ENCODE data around the gene SIPA1L3.

SIPA1L3 gene

GRCh38 chr19:38180071-38180470 lies 273.1 kb downstream of the SIPA1L3 start:
- H3K4me3 ChIP-seq (ENCODE audit: extremely low read depth, insufficient read depth, low read length, poor library complexity, severe bottlenecking) = no peak overlapping the region
- WGBS, 2 experiments (ENCODE audit: insufficient coverage in 2 of 2) = 94% methylated on average over 3 of the region's 3 CpGs; no CpG with 5 or more reads in 1 of the 2 experiments
- H3K4me1 ChIP-seq (ENCODE audit: control insufficient read depth, insufficient read depth, low read length, poor library complexity, severe bottlenecking) = peaks cover 5% of the 10 kb centered on the region
- no peak overlapping the region for H3K27ac ChIP-seq (ENCODE audit: low read depth, low read length, severe bottlenecking)
- H3K36me3 ChIP-seq (ENCODE audit: control insufficient read depth, insufficient read depth, low read length) = peaks cover 6% of the 10 kb centered on the region
- H3K9me3 ChIP-seq (ENCODE audit: control insufficient read depth, low read length) = peaks cover 6% of the 10 kb centered on the region

DNA sequence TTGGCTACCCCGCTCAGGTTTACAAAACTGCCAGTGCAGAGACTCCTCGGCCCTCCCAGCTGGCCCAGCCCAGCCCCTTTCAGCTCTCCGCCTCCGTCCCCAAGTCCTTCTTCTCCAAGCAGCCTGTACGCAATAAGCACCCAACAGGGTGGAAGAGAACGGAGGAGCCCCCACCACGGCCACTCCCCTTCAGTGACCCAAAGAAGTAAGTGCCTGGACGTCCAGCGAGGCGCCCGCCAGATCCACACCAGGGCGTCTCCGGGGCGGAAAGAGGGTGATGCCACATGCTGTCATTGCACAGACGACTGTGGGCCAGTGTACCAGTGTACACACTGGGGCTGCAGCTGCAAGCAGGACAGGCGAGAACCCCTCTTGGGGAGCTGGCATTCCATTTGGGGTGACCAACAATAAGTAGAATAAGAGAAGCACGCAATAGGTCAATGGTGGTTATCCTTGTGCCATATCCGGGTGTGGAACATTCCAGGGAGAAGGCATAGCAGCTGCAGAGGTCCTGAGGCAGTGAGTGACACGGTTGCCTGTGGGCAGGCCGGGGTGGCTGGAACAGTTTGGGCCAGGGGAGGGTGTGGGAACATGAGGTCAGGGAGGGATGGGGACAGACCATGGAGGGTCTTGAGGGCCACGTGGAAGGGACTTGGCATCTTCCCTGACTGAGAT lies 275.7 kb downstream of the SIPA1L3 start:
- Histone ChIP-seq H3K9me3 (ENCODE audit: control insufficient read depth, low read length) (peaks cover 6% of the 10 kb centered on the region), H3K36me3 (ENCODE audit: control insufficient read depth, insufficient read depth, low read length) (peaks cover 10% of the 10 kb centered on the region), H3K4me1 (ENCODE audit: control insufficient read depth, insufficient read depth, low read length, poor library complexity, severe bottlenecking) (peaks cover 5% of the 10 kb centered on the region), H3K4me3 (ENCODE audit: extremely low read depth, insufficient read depth, low read length, poor library complexity, severe bottlenecking) (no peak overlapping the region), H3K27ac (ENCODE audit: low read depth, low read length, severe bottlenecking) (no peak overlapping the region)
- WGBS, 2 experiments (ENCODE audit: insufficient coverage in 2 of 2) = 82 to 84% methylated on average over 20 to 21 of the region's 21 CpGs

DNA sequence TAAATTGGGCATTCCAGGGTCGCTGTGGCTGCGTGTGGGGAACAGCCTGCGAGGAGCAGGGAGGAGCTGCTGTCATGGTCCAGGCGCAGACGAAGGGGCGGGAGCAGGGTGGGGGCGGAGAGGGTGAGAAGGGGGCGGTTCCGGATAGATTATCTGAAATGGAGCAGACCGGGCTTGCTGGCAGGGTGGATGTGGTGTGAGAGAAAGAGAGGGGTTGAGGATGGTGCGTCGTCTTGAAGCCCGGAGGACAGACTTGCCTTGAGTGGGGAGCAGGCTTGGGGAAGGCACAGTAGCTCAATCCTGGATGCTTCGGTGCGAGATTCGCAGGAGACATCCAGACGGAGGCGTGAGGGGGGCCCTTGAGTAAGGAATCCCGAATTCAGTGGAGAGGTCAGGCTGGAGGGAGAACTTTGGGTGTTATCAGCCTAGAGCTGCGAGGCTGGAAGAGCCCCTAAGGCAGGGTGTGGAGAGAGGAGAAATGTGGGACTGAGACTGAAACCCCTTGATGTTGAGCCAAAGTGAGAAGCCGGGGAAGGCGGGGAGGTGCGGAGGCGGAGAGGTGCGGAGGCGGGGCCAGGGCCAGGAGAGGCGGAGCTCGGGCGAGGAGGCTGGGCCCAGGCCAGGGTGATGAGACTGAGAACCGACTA lies 276.4 kb downstream of the SIPA1L3 start:
- peaks cover 6% of the 10 kb centered on the region for H3K9me3 ChIP-seq (ENCODE audit: control insufficient read depth, low read length)
- WGBS, 2 experiments (ENCODE audit: insufficient coverage in 2 of 2) = 5 to 7% methylated on average over 17 to 28 of the region's 30 CpGs
- H3K4me3 ChIP-seq (ENCODE audit: extremely low read depth, insufficient read depth, low read length, poor library complexity, severe bottlenecking) = peak overlapping the region; percentile 27
- H3K4me1 ChIP-seq (ENCODE audit: control insufficient read depth, insufficient read depth, low read length, poor library complexity, severe bottlenecking) = peaks cover 5% of the 10 kb centered on the region
- H3K36me3 ChIP-seq (ENCODE audit: control insufficient read depth, insufficient read depth, low read length) = peaks cover 10% of the 10 kb centered on the region
- no peak overlapping the region for H3K27ac ChIP-seq (ENCODE audit: low read depth, low read length, severe bottlenecking)

DNA sequence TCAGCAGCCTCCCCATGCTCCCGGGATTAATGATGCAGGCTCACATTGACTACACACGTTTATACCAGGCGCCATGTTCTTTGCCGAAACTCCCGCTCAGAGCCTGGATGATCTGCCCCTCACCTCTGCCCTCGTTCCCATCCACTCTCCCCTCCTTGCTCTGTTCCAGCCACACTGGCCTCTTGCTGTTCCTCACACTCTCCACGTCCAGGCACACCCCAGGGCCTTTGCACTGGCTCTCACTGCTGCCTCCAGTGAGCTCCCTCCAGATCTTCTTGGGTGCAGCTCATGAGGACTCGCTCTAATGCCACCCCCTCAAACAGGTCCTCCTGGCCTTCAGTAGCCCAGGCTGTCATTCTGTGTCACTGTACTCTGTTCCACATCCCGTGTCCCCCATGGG lies 277.8 kb downstream of the SIPA1L3 start:
- H3K9me3 ChIP-seq (ENCODE audit: control insufficient read depth, low read length) = peaks cover 6% of the 10 kb centered on the region
- no peak overlapping the region for H3K4me3 ChIP-seq (ENCODE audit: extremely low read depth, insufficient read depth, low read length, poor library complexity, severe bottlenecking)
- H3K36me3 ChIP-seq (ENCODE audit: control insufficient read depth, insufficient read depth, low read length) = peaks cover 10% of the 10 kb centered on the region
- H3K4me1 ChIP-seq (ENCODE audit: control insufficient read depth, insufficient read depth, low read length, poor library complexity, severe bottlenecking) = peaks cover 5% of the 10 kb centered on the region
- WGBS, 2 experiments (ENCODE audit: insufficient coverage in 2 of 2) = 93 to 96% methylated on average over 9 of the region's 9 CpGs
- H3K27ac ChIP-seq (ENCODE audit: low read depth, low read length, severe bottlenecking) = no peak overlapping the region

DNA sequence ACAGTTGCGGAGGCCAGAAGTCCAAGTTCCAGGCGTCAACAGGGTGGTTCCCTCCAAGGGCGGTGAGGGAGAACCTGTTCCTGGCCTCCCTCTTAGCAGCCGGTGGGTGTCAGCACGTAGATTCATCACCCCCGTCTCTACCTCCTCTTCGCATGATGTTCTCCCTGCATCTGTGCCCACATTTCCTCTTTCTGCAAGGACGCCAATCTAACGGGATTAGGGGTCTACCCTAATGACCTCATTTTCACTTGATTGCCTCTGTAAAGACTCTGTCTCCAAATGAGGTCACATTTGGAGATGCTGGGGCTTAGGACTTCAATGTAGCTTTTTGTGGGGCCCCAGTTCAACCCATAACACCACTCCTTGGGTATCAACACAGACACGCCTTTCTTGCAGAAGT lies 278.6 kb downstream of the SIPA1L3 start:
- Histone ChIP-seq H3K27ac (ENCODE audit: low read depth, low read length, severe bottlenecking) (no peak overlapping the region), H3K36me3 (ENCODE audit: control insufficient read depth, insufficient read depth, low read length) (peaks cover 10% of the 10 kb centered on the region), H3K4me1 (ENCODE audit: control insufficient read depth, insufficient read depth, low read length, poor library complexity, severe bottlenecking) (peaks cover 5% of the 10 kb centered on the region), H3K9me3 (ENCODE audit: control insufficient read depth, low read length) (peaks cover 4% of the 10 kb centered on the region), H3K4me3 (ENCODE audit: extremely low read depth, insufficient read depth, low read length, poor library complexity, severe bottlenecking) (no peak overlapping the region)
- WGBS, 2 experiments (ENCODE audit: insufficient coverage in 2 of 2) = 95 to 96% methylated on average over 8 to 10 of the region's 10 CpGs

DNA sequence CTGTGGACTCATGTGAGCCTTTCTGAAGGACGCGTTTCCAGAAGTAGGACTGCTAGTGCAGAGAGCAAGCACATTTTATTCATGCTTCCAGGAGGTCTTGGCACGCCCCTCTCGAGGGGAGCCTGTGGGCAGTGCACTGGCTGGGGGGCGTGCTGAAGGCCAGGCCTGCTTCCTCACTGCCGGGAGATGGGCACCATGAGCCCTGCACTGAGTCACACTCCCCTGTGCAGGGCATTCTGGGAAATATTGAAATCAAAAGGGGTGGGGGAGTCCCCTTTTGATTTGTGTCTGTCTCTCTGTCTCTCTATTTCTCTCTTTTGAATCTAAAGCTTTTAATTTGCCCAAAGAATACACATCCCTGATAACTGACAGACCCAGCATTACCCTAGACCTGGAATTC lies 283.1 kb downstream of the SIPA1L3 start:
- WGBS, 2 experiments (ENCODE audit: insufficient coverage in 2 of 2) = 80 to 82% methylated on average over 6 of the region's 6 CpGs
- no peaks in the 10 kb centered on the region for H3K4me1 ChIP-seq (ENCODE audit: control insufficient read depth, insufficient read depth, low read length, poor library complexity, severe bottlenecking)
- H3K9me3 ChIP-seq (ENCODE audit: control insufficient read depth, low read length) = no peaks in the 10 kb centered on the region
- peaks cover 7% of the 10 kb centered on the region for H3K36me3 ChIP-seq (ENCODE audit: control insufficient read depth, insufficient read depth, low read length)
- no peak overlapping the region for H3K4me3 ChIP-seq (ENCODE audit: extremely low read depth, insufficient read depth, low read length, poor library complexity, severe bottlenecking)
- H3K27ac ChIP-seq (ENCODE audit: low read depth, low read length, severe bottlenecking) = no peak overlapping the region

GRCh38 chr19:38190793-38191192 lies 283.8 kb downstream of the SIPA1L3 start:
- Histone ChIP-seq H3K36me3 (ENCODE audit: control insufficient read depth, insufficient read depth, low read length) (peaks cover 5% of the 10 kb centered on the region), H3K27ac (ENCODE audit: low read depth, low read length, severe bottlenecking) (no peak overlapping the region), H3K4me3 (ENCODE audit: extremely low read depth, insufficient read depth, low read length, poor library complexity, severe bottlenecking) (no peak overlapping the region), H3K4me1 (ENCODE audit: control insufficient read depth, insufficient read depth, low read length, poor library complexity, severe bottlenecking) (no peaks in the 10 kb centered on the region), H3K9me3 (ENCODE audit: control insufficient read depth, low read length) (no peaks in the 10 kb centered on the region)
- WGBS, 2 experiments (ENCODE audit: insufficient coverage in 2 of 2) = 95 to 96% methylated on average over 5 to 6 of the region's 6 CpGs

- WGBS, 2 experiments (ENCODE audit: insufficient coverage in 2 of 2) = 88 to 94% methylated on average over 9 to 12 of the region's 13 CpGs
- Histone ChIP-seq H3K4me3 (ENCODE audit: extremely low read depth, insufficient read depth, low read length, poor library complexity, severe bottlenecking) (no peak overlapping the region), H3K36me3 (ENCODE audit: control insufficient read depth, insufficient read depth, low read length) (peaks cover 3% of the 10 kb centered on the region), H3K9me3 (ENCODE audit: control insufficient read depth, low read length) (no peaks in the 10 kb centered on the region), H3K4me1 (ENCODE audit: control insufficient read depth, insufficient read depth, low read length, poor library complexity, severe bottlenecking) (no peaks in the 10 kb centered on the region), H3K27ac (ENCODE audit: low read depth, low read length, severe bottlenecking) (no peak overlapping the region)
Observed at GRCh38 chr19:38191747-38192146, 284.7 kb downstream of the SIPA1L3 start.

- H3K4me3 ChIP-seq (ENCODE audit: extremely low read depth, insufficient read depth, low read length, poor library complexity, severe bottlenecking) = no peak overlapping the region
- peaks cover 4% of the 10 kb centered on the region for H3K36me3 ChIP-seq (ENCODE audit: control insufficient read depth, insufficient read depth, low read length)
- H3K27ac ChIP-seq (ENCODE audit: low read depth, low read length, severe bottlenecking) = no peak overlapping the region
- no peaks in the 10 kb centered on the region for H3K9me3 ChIP-seq (ENCODE audit: control insufficient read depth, low read length)
- H3K4me1 ChIP-seq (ENCODE audit: control insufficient read depth, insufficient read depth, low read length, poor library complexity, severe bottlenecking) = no peaks in the 10 kb centered on the region
- 96% methylated on average over 28 to 29 of the region's 29 CpGs for WGBS, 2 experiments (ENCODE audit: insufficient coverage in 2 of 2)
Observed at GRCh38 chr19:38193445-38193844, 286.4 kb downstream of the SIPA1L3 start.

- peaks cover 6% of the 10 kb centered on the region for H3K36me3 ChIP-seq (ENCODE audit: control insufficient read depth, insufficient read depth, low read length)
- no peaks in the 10 kb centered on the region for H3K4me1 ChIP-seq (ENCODE audit: control insufficient read depth, insufficient read depth, low read length, poor library complexity, severe bottlenecking)
- H3K9me3 ChIP-seq (ENCODE audit: control insufficient read depth, low read length) = no peaks in the 10 kb centered on the region
- H3K27ac ChIP-seq (ENCODE audit: low read depth, low read length, severe bottlenecking) = no peak overlapping the region
- WGBS, 2 experiments (ENCODE audit: insufficient coverage in 2 of 2) = 91 to 92% methylated on average over 11 to 12 of the region's 13 CpGs
- no peak overlapping the region for H3K4me3 ChIP-seq (ENCODE audit: extremely low read depth, insufficient read depth, low read length, poor library complexity, severe bottlenecking)
Observed at GRCh38 chr19:38194061-38194701, 287.2 kb downstream of the SIPA1L3 start.

- Histone ChIP-seq H3K9me3 (ENCODE audit: control insufficient read depth, low read length) (no peaks in the 10 kb centered on the region), H3K27ac (ENCODE audit: low read depth, low read length, severe bottlenecking) (no peak overlapping the region), H3K4me1 (ENCODE audit: control insufficient read depth, insufficient read depth, low read length, poor library complexity, severe bottlenecking) (no peaks in the 10 kb centered on the region), H3K4me3 (ENCODE audit: extremely low read depth, insufficient read depth, low read length, poor library complexity, severe bottlenecking) (no peak overlapping the region), H3K36me3 (ENCODE audit: control insufficient read depth, insufficient read depth, low read length) (peaks cover 6% of the 10 kb centered on the region)
- 88 to 90% methylated on average over 10 of the region's 10 CpGs for WGBS, 2 experiments (ENCODE audit: insufficient coverage in 2 of 2)
Observed at GRCh38 chr19:38195237-38195636, 288.2 kb downstream of the SIPA1L3 start.
